Upper lobe of left lung (tissue), 6 donors: ENCODE data around the gene C10orf67. TPM values are rescaled to one million over a fixed set of nuclear protein-coding genes. Genes with fewer than 3 reads are reported as not detected.

Experiments used
- ATAC-seq, 2 donors: fragments of 200-7000 bp; cut with Tn5 transposase; one replicate each; pipeline ENCODE4 v1.9.1; 2022; ENCODE audit warnings: mild to moderate bottlenecking in 2 of 2, moderate library complexity in 2 of 2; ENCODE audit not compliant: low FRiP score in 2 of 2
- DNase-seq, 2 donors: peaks; one replicate each; pipeline ENCODE4 v3.0.0-alpha.2; 2019 to 2020
- H3K27ac ChIP-seq, 4 donors: fragments of 200-600 bp; sonication (generic); one replicate each; pipeline ENCODE4 v1.5.1; 2016 to 2019
- H3K27me3 ChIP-seq, 4 donors: fragments of 200-600 bp; sonication (generic); one replicate each; pipeline ENCODE4 v1.5.1; 2017 to 2019
- H3K36me3 ChIP-seq, 4 donors: fragments of 200-600 bp; sonication (generic); one replicate each; pipeline ENCODE4 v1.5.1; 2016 to 2019
- H3K4me1 ChIP-seq, 4 donors: fragments of 200-600 bp; sonication (generic); one replicate each; pipeline ENCODE4 v1.5.1; 2018 to 2019
- H3K4me3 ChIP-seq, 4 donors: fragments of 200-600 bp; sonication (generic); one replicate each; pipeline ENCODE4 v1.5.1; 2017 to 2019; ENCODE audit warnings: mild to moderate bottlenecking in 2 of 4, moderate library complexity in 1 of 4
- H3K9me3 ChIP-seq, 4 donors: fragments of 200-600 bp; sonication (generic); one replicate each; pipeline ENCODE4 v1.5.1; 2018 to 2019
- CTCF ChIP-seq, 6 experiments: fragments of 450-650 bp in 4 of 6; fragments of 200-600 bp in 2 of 6; sonication (generic) in 2 of 6; IDR thresholded peaks; one replicate each; pipeline ENCODE4 v1.5.1; 2016 to 2019; ENCODE audit warnings: antibody characterized with exemption in 6 of 6
- EP300 ChIP-seq, 4 donors: sonication (generic); formaldehyde crosslinking; IDR thresholded peaks; one replicate each; pipeline ENCODE4 v1.5.1; 2017; ENCODE audit warnings: antibody characterized with exemption in 4 of 4, control low read depth in 2 of 4
- POLR2A ChIP-seq, 4 donors: fragments of 450-650 bp; IDR thresholded peaks; one replicate each; pipeline ENCODE4 v1.5.1; 2016 to 2017; ENCODE audit warnings: antibody characterized with exemption in 4 of 4, mild to moderate bottlenecking in 2 of 4
- POLR2AphosphoS5 ChIP-seq, 2 donors: sonication (generic); formaldehyde crosslinking; IDR thresholded peaks; one replicate each; pipeline ENCODE4 v1.5.1; 2017; ENCODE audit warnings: antibody characterized with exemption in 2 of 2
- WGBS, 2 donors: methylation state at CpG; one replicate each; pipeline ENCODE4 v1.1.5; 2017 to 2018; 5-methylcytosine and 5-hydroxymethylcytosine counted together
- total RNA-seq, 6 donors: library from RNA; depleted of rRNA in 4 of 6; stranded (reverse); fragments of >200 nt in 4 of 6; gene quantifications; one replicate each; pipeline versions ENCODE4 v1.1.0 to v1.2.1, GENCODE V29; 2016 to 2021
- donor health status: DM: no; HTN: no; CAD: no; lungs with moderate emphysema.
- donor health status: DM: no; HTN: yes; CAD: no; lungs with severe emphysema.

The C10orf67 gene
- total RNA-seq, 6 donors from 2014 or later, result 1.7 to 7.3 (median 4.2) TPM

- ATAC-seq, result peak in 1 of 2 donors; percentile 15
- Histone ChIP-seq H3K4me3 (no peak overlapping the region), H3K36me3 (no peaks in the 10 kb centered on the region), H3K27ac (no peak overlapping the region), H3K4me1 (no peaks in the 10 kb centered on the region), H3K27me3 (no peaks in the 10 kb centered on the region), H3K9me3 (no peaks in the 10 kb centered on the region)
- WGBS, 2 donors, result 59 to 66% methylated on average over 9 to 13 of the region's 13 CpGs
- TF ChIP-seq EP300 (IDR thresholded peaks at IDR 0.05) (no peak), POLR2AphosphoS5 (IDR thresholded peaks at IDR 0.05) (peak in 1 of 2 donors; percentile 28)
- peak in 1 of 2 donors; percentile 45 for DNase-seq
Measured at GRCh38 chr10:23291551-23292334, 52.9 kb downstream of the C10orf67 start.

GRCh38 chr10:23284674-23285335 lies 59.8 kb downstream of the C10orf67 start:
- ATAC-seq (no peak), DNase-seq (no peak)
- H3K36me3 ChIP-seq, result no peaks in the 10 kb centered on the region
- H3K4me3 ChIP-seq, result no peak overlapping the region
- TF ChIP-seq POLR2AphosphoS5 (IDR thresholded peaks at IDR 0.05) (no peak), POLR2A (IDR thresholded peaks at IDR 0.05) (no peak), CTCF (IDR thresholded peaks at IDR 0.05) (no peak), EP300 (IDR thresholded peaks at IDR 0.05) (no peak)
- no peaks in the 10 kb centered on the region for H3K9me3 ChIP-seq
- H3K27me3 ChIP-seq, result no peaks in the 10 kb centered on the region
- H3K4me1 ChIP-seq, result no peaks in the 10 kb centered on the region
- no peak overlapping the region for H3K27ac ChIP-seq
- WGBS, 2 donors, result 52 to 56% methylated on average over 2 of the region's 2 CpGs

- H3K27ac ChIP-seq, result no peak overlapping the region
- WGBS, 2 donors, result 55 to 82% methylated on average over 3 of the region's 3 CpGs
- H3K9me3 ChIP-seq, result no peaks in the 10 kb centered on the region
- no peaks in the 10 kb centered on the region for H3K27me3 ChIP-seq
- no peak for ATAC-seq
- DNase-seq, result no peak
- H3K36me3 ChIP-seq, result no peaks in the 10 kb centered on the region
- TF ChIP-seq EP300 (IDR thresholded peaks at IDR 0.05) (no peak), POLR2AphosphoS5 (IDR thresholded peaks at IDR 0.05) (no peak), CTCF (IDR thresholded peaks at IDR 0.05) (no peak), POLR2A (IDR thresholded peaks at IDR 0.05) (no peak)
- H3K4me3 ChIP-seq, result no peak overlapping the region
- no peaks in the 10 kb centered on the region for H3K4me1 ChIP-seq
Measured at GRCh38 chr10:23284155-23284554, 60.4 kb downstream of the C10orf67 start.

GRCh38 chr10:23283680-23284079 lies 60.9 kb downstream of the C10orf67 start:
- H3K4me1 ChIP-seq, result no peaks in the 10 kb centered on the region
- 64 to 66% methylated on average over 7 of the region's 7 CpGs for WGBS, 2 donors
- TF ChIP-seq POLR2A (IDR thresholded peaks at IDR 0.05) (no peak), EP300 (IDR thresholded peaks at IDR 0.05) (no peak), CTCF (IDR thresholded peaks at IDR 0.05) (no peak), POLR2AphosphoS5 (IDR thresholded peaks at IDR 0.05) (no peak)
- DNase-seq (no peak), ATAC-seq (no peak)
- no peaks in the 10 kb centered on the region for H3K27me3 ChIP-seq
- H3K9me3 ChIP-seq, result no peaks in the 10 kb centered on the region
- H3K36me3 ChIP-seq, result no peaks in the 10 kb centered on the region
- H3K27ac ChIP-seq, result no peak overlapping the region
- no peak overlapping the region for H3K4me3 ChIP-seq

- 47 to 52% methylated on average over 6 of the region's 6 CpGs for WGBS, 2 donors
Measured at GRCh38 chr10:23281044-23281433, 63.6 kb downstream of the C10orf67 start.

More at GRCh38 chr10:23281044-23281433, 63.6 kb downstream of the C10orf67 start:
- Histone ChIP-seq H3K4me1 (no peaks in the 10 kb centered on the region), H3K27me3 (no peaks in the 10 kb centered on the region), H3K4me3 (no peak overlapping the region), H3K9me3 (no peaks in the 10 kb centered on the region), H3K27ac (no peak overlapping the region), H3K36me3 (no peaks in the 10 kb centered on the region)
- TF ChIP-seq CTCF (IDR thresholded peaks at IDR 0.05) (no peak), POLR2AphosphoS5 (IDR thresholded peaks at IDR 0.05) (no peak), EP300 (IDR thresholded peaks at IDR 0.05) (no peak), POLR2A (IDR thresholded peaks at IDR 0.05) (no peak)
- DNase-seq (no peak), ATAC-seq (no peak)
